GM23248 (cell line): ENCODE results near the gene SH3PXD2A.

Source experiments
- EZH2 ChIP-seq: fragments of 200-600 bp; sonication (generic); IDR thresholded peaks from 2 replicates; pipeline ENCODE4 v1.6.1; 2018; ENCODE audit warnings: antibody characterized with exemption, mild to moderate bottlenecking; ENCODE audit not compliant: insufficient read depth, poor library complexity, severe bottlenecking
- EZH2phosphoT487 ChIP-seq: fragments of 200-600 bp; sonication (generic); IDR thresholded peaks from 2 replicates; pipeline ENCODE4 v1.6.1; 2018; ENCODE audit warnings: antibody characterized with exemption, moderate library complexity, mild to moderate bottlenecking, low read depth; ENCODE audit not compliant: insufficient read depth

- TF ChIP-seq EZH2 (no peak), EZH2phosphoT487 (no peak)
Measured at GRCh38 chr10:103838070-103838395, 17.3 kb downstream of the SH3PXD2A start.
